ENCODE results near the gene PCDHAC2.

GRCh38 chr5:140953234-140953633 lies 13.0 kb upstream of the PCDHAC2 start:
- TF ChIP-seq CTCF (IDR thresholded peaks at IDR 0.05; ENCODE audit: borderline replicate concordance, extremely low read depth, low read length, poor library complexity, severe bottlenecking) (no peak), EZH2 (IDR thresholded peaks at IDR 0.05; ENCODE audit: borderline replicate concordance, low read depth, low read length, severe bottlenecking) (no peak)
